Endothelial cell of umbilical vein (primary cell): ENCODE results near the gene KRTAP19-3. TPM values are rescaled to one million over a fixed set of nuclear protein-coding genes. Genes with fewer than 3 reads are reported as not detected.

Experiments used
- BruUV-seq: library from RNA; stranded (reverse); fragments of 400-500 nt; replicated peaks from 2 replicates; lab custom pipeline; 2021; lab: Mats Ljungman, UMichigan
- CTCF ChIA-PET: fragments of 300-600, 350-600 bp; sonication (Branson Sonifier 250); formaldehyde crosslinking; loops from one replicate; lab custom pipeline; 2021; ENCODE audit warnings: antibody characterized with exemption, inconsistent platforms; lab: Charles Lee
- POLR2A ChIA-PET: fragments of 300-600, 350-600 bp; sonication (Branson Sonifier 250); formaldehyde crosslinking; loops from one replicate; lab custom pipeline; 2021; ENCODE audit warnings: antibody characterized with exemption, inconsistent platforms; lab: Charles Lee
- DNase-seq: peaks from one replicate; pipeline ENCODE4 v3.0.0-alpha.2; 2011; ENCODE audit warnings: low read depth, low spot score
- FAIRE-seq: peaks from 2 replicates; lab custom pipeline; 2011; peaks lifted over from hg19 to GRCh38; lab: Jason Lieb, UNC
- H2AFZ ChIP-seq: 2 replicates; pipeline ENCODE4 v1.6.0; 2012; ENCODE audit warnings: low read depth, low read length, control low read depth, inconsistent platforms
- H3K27ac ChIP-seq: 2 replicates; pipeline ENCODE4 v1.5.1; 2011; ENCODE audit warnings: low read depth, mild to moderate bottlenecking, control low read depth, low read length, moderate library complexity; ENCODE audit not compliant: insufficient read depth
- H3K27me3 ChIP-seq, 2 experiments: 2 replicates each; pipeline versions ENCODE4 v1.6.0 to v1.6.1; 2011; ENCODE audit warnings: low read length in 2 of 2, mixed read lengths in 1 of 2; ENCODE audit not compliant: control insufficient read depth in 2 of 2, insufficient read depth in 2 of 2
- H3K36me3 ChIP-seq, 2 experiments: 2 replicates in 1 of 2; 3 replicates in 1 of 2; pipeline ENCODE4 v1.5.1; 2011; ENCODE audit warnings: low read length in 2 of 2, mild to moderate bottlenecking in 1 of 2, moderate library complexity in 1 of 2; ENCODE audit not compliant: control insufficient read depth in 2 of 2, insufficient read depth in 2 of 2; ENCODE audit errors: extremely low read depth in 1 of 2
- H3K4me1 ChIP-seq: 3 replicates; pipeline ENCODE4 v1.5.1; 2011; ENCODE audit warnings: mild to moderate bottlenecking, low read length; ENCODE audit not compliant: control insufficient read depth, insufficient read depth; ENCODE audit errors: extremely low read depth
- H3K4me2 ChIP-seq: 2 replicates; pipeline ENCODE4 v1.6.1; 2011; ENCODE audit warnings: low read length, control low read depth, mixed read lengths; ENCODE audit not compliant: insufficient read depth
- H3K4me3 ChIP-seq, 3 experiments: fragments of 200-600 bp in 1 of 3; sonication (generic), shearing (Covaris generic) in 1 of 3; replicated peaks in 1 of 3; 2 replicates each; pipeline ENCODE4 v1.5.1; 2011 to 2016; ENCODE audit warnings: control low read depth in 3 of 3, low read length in 3 of 3, mild to moderate bottlenecking in 2 of 3, inconsistent platforms in 1 of 3, low read depth in 1 of 3, moderate library complexity in 1 of 3; ENCODE audit not compliant: insufficient read depth in 1 of 3
- H3K79me2 ChIP-seq: 2 replicates; pipeline ENCODE4 v1.6.0; 2012; ENCODE audit warnings: low read length, inconsistent platforms; ENCODE audit not compliant: control insufficient read depth, insufficient read depth
- H3K9ac ChIP-seq: replicated peaks from 2 replicates; pipeline ENCODE3; 2011; ENCODE audit warnings: low read length, control low read depth; ENCODE audit not compliant: insufficient read depth; ENCODE audit errors: extremely low read depth
- H3K9me1 ChIP-seq: replicated peaks from 3 replicates; pipeline ENCODE4 v1.6.0; 2011; ENCODE audit warnings: mild to moderate bottlenecking, low read length; ENCODE audit not compliant: control insufficient read depth, insufficient read depth; ENCODE audit errors: extremely low read depth
- H3K9me3 ChIP-seq: replicated peaks from 2 replicates; pipeline ENCODE4 v1.5.1; 2012; ENCODE audit warnings: low read length, inconsistent platforms; ENCODE audit not compliant: control insufficient read depth, insufficient read depth
- H4K20me1 ChIP-seq: replicated peaks from 2 replicates; pipeline ENCODE3; 2011; ENCODE audit warnings: mild to moderate bottlenecking, low read length; ENCODE audit not compliant: control insufficient read depth, insufficient read depth; ENCODE audit errors: extremely low read depth
- CTCF ChIP-seq, 2 donors: IDR thresholded peaks; 1 replicate in 1 of 2; 2 replicates in 1 of 2; pipeline ENCODE4 v1.5.1; 2011; ENCODE audit warnings: low read length in 2 of 2, mild to moderate bottlenecking in 2 of 2, moderate library complexity in 2 of 2, control low read depth in 1 of 2, inconsistent platforms in 1 of 2, low read depth in 1 of 2; ENCODE audit not compliant: insufficient read depth in 1 of 2; ENCODE audit errors: extremely low read depth in 1 of 2
- EZH2 ChIP-seq: IDR thresholded peaks from 2 replicates; pipeline ENCODE4 v1.6.1; 2012; ENCODE audit warnings: borderline replicate concordance, low read depth, mild to moderate bottlenecking, moderate library complexity, low read length, inconsistent platforms; ENCODE audit not compliant: severe bottlenecking
- FOS ChIP-seq: IDR thresholded peaks from 2 replicates; pipeline ENCODE4 v1.6.1; 2011; ENCODE audit warnings: mild to moderate bottlenecking, low read length, moderate library complexity, borderline replicate concordance; ENCODE audit not compliant: insufficient read depth
- GATA2 ChIP-seq: IDR thresholded peaks from 2 replicates; pipeline ENCODE4 v1.7.0; 2011; ENCODE audit warnings: low read depth, mild to moderate bottlenecking, moderate library complexity, mixed read lengths, low read length; ENCODE audit not compliant: insufficient read length, insufficient read depth
- JUN ChIP-seq: IDR thresholded peaks from 2 replicates; pipeline ENCODE4 v1.6.1; 2011; ENCODE audit warnings: borderline replicate concordance, low read depth; ENCODE audit not compliant: insufficient read length, insufficient read depth
- MAX ChIP-seq: IDR thresholded peaks from 2 replicates; pipeline ENCODE4 v1.6.1; 2011; ENCODE audit not compliant: insufficient read depth, insufficient read length
- MYC ChIP-seq: IDR thresholded peaks from one replicate; pipeline ENCODE4 v1.6.1; 2011; ENCODE audit warnings: mild to moderate bottlenecking, low read depth, low read length
- POLR2A ChIP-seq: IDR thresholded peaks from 2 replicates; pipeline ENCODE4 v1.6.1; 2012; ENCODE audit warnings: low read depth, mild to moderate bottlenecking, control low read depth, low read length
- POLR2AphosphoS5 ChIP-seq: IDR thresholded peaks from 2 replicates; pipeline ENCODE4 v1.6.1; 2012; ENCODE audit warnings: low read depth, mild to moderate bottlenecking, control low read depth, low read length, moderate library complexity; ENCODE audit not compliant: insufficient read depth
- dilution Hi-C: fragments of 300-500 bp; cut with MboI; formaldehyde crosslinking; loops from one replicate; pipeline ENCODE4 v1.15.0; 2019; ENCODE audit warnings: low sequenced_read_pairs; ENCODE audit not compliant: extremely low pct_ligation_motif_present
- intact Hi-C: fragments of 100-400 bp; cut with micrococcal nuclease; formaldehyde crosslinking; loops from one replicate; pipeline ENCODE4 v1.10.0; 2022
- polyA plus RNA-seq, 4 experiments: library from polyadenylated mRNA; depleted of rRNA in 3 of 4; stranded (reverse) in 3 of 4; unstranded in 1 of 4; fragments of >200 nt; gene quantifications; 2 replicates each; pipeline versions ENCODE4 v1.2.1 to v1.2.3, GENCODE V29; 2011 to 2012; ENCODE audit warnings: missing spikeins in 1 of 4
- total RNA-seq: library from RNA; stranded (reverse); gene quantifications from 2 replicates; pipeline ENCODE4 v1.2.3, GENCODE V29; 2021

Gene KRTAP19-3
- total and polyA plus RNA-seq, 2 donors (not counting 3 experiments of a cell fraction or from before 2014, with no cell fraction given): not detected

- CTCF ChIA-PET: no interaction called here
- no peak for TF ChIP-seq POLR2A
- TF ChIP-seq EZH2: no peak
- no peak for TF ChIP-seq MAX
- no peak for TF ChIP-seq MYC
- TF ChIP-seq JUN: no peak
- intact Hi-C loops (no loop called here), dilution Hi-C loops (no loop called here)
- FAIRE-seq: no peak
- no peak for DNase-seq
- no peaks in the 10 kb centered on the region for H3K36me3 ChIP-seq
- no peaks in the 10 kb centered on the region for H3K27me3 ChIP-seq
- no peaks in the 10 kb centered on the region for H4K20me1 ChIP-seq
- no TSS peak for BruUV-seq
- H3K4me3 ChIP-seq: no peak overlapping the region
- H3K9me1 ChIP-seq: no peaks in the 10 kb centered on the region
- POLR2A ChIA-PET: no interaction called here
- H3K27ac ChIP-seq: no peak overlapping the region
- H3K79me2 ChIP-seq: no peaks in the 10 kb centered on the region
- H3K9me3 ChIP-seq: no peaks in the 10 kb centered on the region
- H3K9ac ChIP-seq: no peak overlapping the region
- no peak overlapping the region for H3K4me2 ChIP-seq
- H2AFZ ChIP-seq: no peak overlapping the region
- no peaks in the 10 kb centered on the region for H3K4me1 ChIP-seq
These were observed 13.8 kb downstream of the KRTAP19-3 start for GRCh38 chr21:30478004-30478403.

- H3K9me3 ChIP-seq: peaks cover 6% of the 10 kb centered on the region
- H3K27ac ChIP-seq: no peak overlapping the region
- CTCF ChIA-PET: no interaction called here
- DNase-seq: no peak
- H3K4me3 ChIP-seq: no peak overlapping the region
- no peaks in the 10 kb centered on the region for H3K9me1 ChIP-seq
- POLR2A ChIA-PET: no interaction called here
- no peak overlapping the region for H2AFZ ChIP-seq
- no peaks in the 10 kb centered on the region for H3K4me1 ChIP-seq
- intact Hi-C loops: no loop called here
- dilution Hi-C loops: no loop called here
- H3K9ac ChIP-seq: no peak overlapping the region
- no peak overlapping the region for H3K4me2 ChIP-seq
- H3K79me2 ChIP-seq: no peaks in the 10 kb centered on the region
- H3K36me3 ChIP-seq: no peaks in the 10 kb centered on the region
- no TSS peak for BruUV-seq
- no peak for FAIRE-seq
- no peaks in the 10 kb centered on the region for H3K27me3 ChIP-seq
- TF ChIP-seq FOS (no peak), JUN (no peak), MYC (no peak), POLR2AphosphoS5 (no peak), GATA2 (no peak), MAX (no peak), CTCF (IDR thresholded peaks at IDR 0.05; ENCODE audit: extremely low read depth in 1 of 2, insufficient read depth in 1 of 2, low read depth in 1 of 2, low read length in 2 of 2) (no peak)
- no peaks in the 10 kb centered on the region for H4K20me1 ChIP-seq
These were observed 22.7 kb downstream of the KRTAP19-3 start for GRCh38 chr21:30468900-30469714.
